ENCODE data around the gene KRTAP4-9.

DNA sequence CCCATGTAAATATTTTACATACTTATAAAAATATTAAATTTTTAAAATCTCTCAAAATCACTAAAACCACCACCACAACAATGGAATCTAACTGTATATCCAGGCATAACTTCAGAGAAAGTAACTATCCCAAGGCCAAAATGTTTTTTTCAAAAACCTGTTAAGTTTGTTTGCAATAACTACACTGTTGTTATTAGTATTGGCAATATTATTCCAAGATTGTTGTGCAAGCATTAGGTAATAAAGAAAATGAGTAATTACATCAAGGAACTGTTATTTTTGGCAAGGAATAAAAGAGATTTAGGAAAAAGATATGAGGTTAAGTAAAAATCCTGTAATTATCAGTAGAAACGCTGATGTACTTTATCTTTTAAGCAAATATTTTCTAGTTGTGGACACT is 22.2 kb downstream of the KRTAP4-9 start:
- TF ChIP-seq, protein P1, sequence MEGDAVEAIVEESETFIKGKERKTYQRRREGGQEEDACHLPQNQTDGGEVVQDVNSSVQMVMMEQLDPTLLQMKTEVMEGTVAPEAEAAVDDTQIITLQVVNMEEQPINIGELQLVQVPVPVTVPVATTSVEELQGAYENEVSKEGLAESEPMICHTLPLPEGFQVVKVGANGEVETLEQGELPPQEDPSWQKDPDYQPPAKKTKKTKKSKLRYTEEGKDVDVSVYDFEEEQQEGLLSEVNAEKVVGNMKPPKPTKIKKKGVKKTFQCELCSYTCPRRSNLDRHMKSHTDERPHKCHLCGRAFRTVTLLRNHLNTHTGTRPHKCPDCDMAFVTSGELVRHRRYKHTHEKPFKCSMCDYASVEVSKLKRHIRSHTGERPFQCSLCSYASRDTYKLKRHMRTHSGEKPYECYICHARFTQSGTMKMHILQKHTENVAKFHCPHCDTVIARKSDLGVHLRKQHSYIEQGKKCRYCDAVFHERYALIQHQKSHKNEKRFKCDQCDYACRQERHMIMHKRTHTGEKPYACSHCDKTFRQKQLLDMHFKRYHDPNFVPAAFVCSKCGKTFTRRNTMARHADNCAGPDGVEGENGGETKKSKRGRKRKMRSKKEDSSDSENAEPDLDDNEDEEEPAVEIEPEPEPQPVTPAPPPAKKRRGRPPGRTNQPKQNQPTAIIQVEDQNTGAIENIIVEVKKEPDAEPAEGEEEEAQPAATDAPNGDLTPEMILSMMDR (conservative IDR thresholded peaks at IDR 0.05): no peak
- TF ChIP-seq ZFX (IDR thresholded peaks at IDR 0.05): no peak
